ENCODE results near the gene RAB3IL1. TPM values are rescaled to one million over a fixed set of nuclear protein-coding genes. Genes with fewer than 3 reads are reported as not detected.

The RAB3IL1 gene
- total RNA-seq, 1 donor from 2014 or later, result 1.3 TPM

- H3K4me1 Mint-ChIP-seq (ENCODE audit: low read depth, unreplicated experiment), result peaks cover 16% of the 10 kb centered on the region
- H3K36me3 Mint-ChIP-seq (ENCODE audit: unreplicated experiment), result no peaks in the 10 kb centered on the region
- H3K27me3 Mint-ChIP-seq (ENCODE audit: unreplicated experiment), result peaks cover 13% of the 10 kb centered on the region
- H3K27ac Mint-ChIP-seq (ENCODE audit: unreplicated experiment), result no peak overlapping the region
- TF ChIP-seq CTCF (IDR thresholded peaks at IDR 0.05; ENCODE audit: partially characterized antibody, unreplicated experiment), result no peak
- H3K9me3 Mint-ChIP-seq (ENCODE audit: unreplicated experiment), result peaks cover 3% of the 10 kb centered on the region
- H3K4me3 Mint-ChIP-seq (ENCODE audit: unreplicated experiment), result no peak overlapping the region
- DNase-seq, result no peak
Measured at GRCh38 chr11:61951484-61952135, 34.2 kb upstream of the RAB3IL1 start.

- Mint-ChIP-seq H3K4me1 (ENCODE audit: low read depth, unreplicated experiment) (peaks cover 16% of the 10 kb centered on the region), H3K9me3 (ENCODE audit: unreplicated experiment) (peaks cover 1% of the 10 kb centered on the region), H3K27ac (ENCODE audit: unreplicated experiment) (peak within 1 kb of the TSS; percentile 95), H3K36me3 (ENCODE audit: unreplicated experiment) (no peaks in the 10 kb centered on the region), H3K27me3 (ENCODE audit: unreplicated experiment) (peaks cover 6% of the 10 kb centered on the region), H3K4me3 (ENCODE audit: unreplicated experiment) (peak within 1 kb of the TSS; percentile 56)
- TF ChIP-seq CTCF (IDR thresholded peaks at IDR 0.05; ENCODE audit: partially characterized antibody, unreplicated experiment), result no peak
- DNase-seq, result no peak
Measured at GRCh38 chr11:61950035-61950547, 32.7 kb upstream of the RAB3IL1 start, which contains the start of gene BEST1. BEST1 (plus strand) TSS chr11:61950351; CDS start chr11:61951807, 1,456 bp downstream.

GRCh38 chr11:61949169-61950034 is 32.0 kb upstream of the RAB3IL1 start:
- Mint-ChIP-seq H3K4me3 (ENCODE audit: unreplicated experiment) (peak overlapping the region; percentile 56), H3K36me3 (ENCODE audit: unreplicated experiment) (no peaks in the 10 kb centered on the region), H3K4me1 (ENCODE audit: low read depth, unreplicated experiment) (peaks cover 16% of the 10 kb centered on the region), H3K9me3 (ENCODE audit: unreplicated experiment) (peaks cover 1% of the 10 kb centered on the region), H3K27me3 (ENCODE audit: unreplicated experiment) (peaks cover 6% of the 10 kb centered on the region), H3K27ac (ENCODE audit: unreplicated experiment) (peak overlapping the region; percentile 95)
- DNase-seq, result peak; percentile 79
- no peak for TF ChIP-seq CTCF (IDR thresholded peaks at IDR 0.05; ENCODE audit: partially characterized antibody, unreplicated experiment)

- no peaks in the 10 kb centered on the region for H3K36me3 Mint-ChIP-seq (ENCODE audit: unreplicated experiment)
- no peak for DNase-seq
- H3K27me3 Mint-ChIP-seq (ENCODE audit: unreplicated experiment), result peaks cover 6% of the 10 kb centered on the region
- TF ChIP-seq CTCF (IDR thresholded peaks at IDR 0.05; ENCODE audit: partially characterized antibody, unreplicated experiment), result no peak
- H3K9me3 Mint-ChIP-seq (ENCODE audit: unreplicated experiment), result peaks cover 1% of the 10 kb centered on the region
- H3K4me1 Mint-ChIP-seq (ENCODE audit: low read depth, unreplicated experiment), result peaks cover 16% of the 10 kb centered on the region
- no peak overlapping the region for H3K4me3 Mint-ChIP-seq (ENCODE audit: unreplicated experiment)
- H3K27ac Mint-ChIP-seq (ENCODE audit: unreplicated experiment), result peak overlapping the region; percentile 95
Measured at GRCh38 chr11:61948505-61948904, 31.1 kb upstream of the RAB3IL1 start.

Data from glutamatergic neuron (in vitro differentiated cells).